Aorta (tissue), 5 donors: ENCODE data around the gene ZNF665. TPM values are rescaled to one million over a fixed set of nuclear protein-coding genes. Genes with fewer than 3 reads are reported as not detected.

Experiments
- ATAC-seq: fragments of 200-7000 bp; cut with Tn5 transposase; one replicate; pipeline ENCODE4 v1.9.1; 2022; ENCODE audit warnings: moderate library complexity; ENCODE audit not compliant: low FRiP score
- DNase-seq, 2 donors: peaks; one replicate each; pipeline ENCODE4 v3.0.0-alpha.2; 2020
- H3K27ac ChIP-seq, 2 donors: one replicate each; pipeline ENCODE4 v1.5.1; 2013; ENCODE audit warnings: low read length in 2 of 2, mild to moderate bottlenecking in 2 of 2, moderate library complexity in 2 of 2, control low read depth in 1 of 2, inconsistent platforms in 1 of 2, low read depth in 1 of 2
- H3K27me3 ChIP-seq, 2 donors: one replicate each; pipeline ENCODE4 v1.6.1; 2013; ENCODE audit warnings: control low read depth in 1 of 2, low read length in 1 of 2, mild to moderate bottlenecking in 1 of 2, moderate library complexity in 1 of 2; ENCODE audit not compliant: insufficient read depth in 2 of 2, control insufficient read depth in 1 of 2
- H3K36me3 ChIP-seq, 2 donors: one replicate each; pipeline ENCODE4 v1.6.1; 2013; ENCODE audit warnings: control low read depth in 1 of 2, low read length in 1 of 2, mild to moderate bottlenecking in 1 of 2; ENCODE audit not compliant: insufficient read depth in 2 of 2, control insufficient read depth in 1 of 2
- H3K4me1 ChIP-seq, 2 donors: one replicate each; pipeline ENCODE4 v1.6.1; 2013; ENCODE audit warnings: low read length in 2 of 2, control low read depth in 1 of 2, mild to moderate bottlenecking in 1 of 2, moderate library complexity in 1 of 2; ENCODE audit not compliant: insufficient read depth in 2 of 2, control insufficient read depth in 1 of 2
- H3K4me3 ChIP-seq, 2 donors: one replicate each; pipeline ENCODE4 v1.5.1; 2013; ENCODE audit warnings: low read length in 2 of 2, control low read depth in 1 of 2, mild to moderate bottlenecking in 1 of 2
- H3K9me3 ChIP-seq: one replicate; pipeline ENCODE4 v1.6.1; 2013; ENCODE audit warnings: mild to moderate bottlenecking, low read length; ENCODE audit not compliant: control insufficient read depth
- WGBS, 2 donors: extraction: QIAGEN DNeasy Blood & Tissue Kit; methylation state at CpG; one replicate each; pipeline ENCODE4 v1.1.7; 2013; 5-methylcytosine and 5-hydroxymethylcytosine counted together
- intact Hi-C, 2 donors: fragments of 100-400 bp; cut with DNase I; formaldehyde crosslinking; loops; one replicate each; pipeline versions ENCODE4 v1.14.2 to v1.15.0; 2022
- polyA plus RNA-seq, 2 donors: library from polyadenylated mRNA; stranded (reverse); fragments of 200-250 nt; gene quantifications; one replicate each; pipeline ENCODE4 v1.2.3, GENCODE V29; 2013
- total RNA-seq, 2 donors: library from RNA; stranded (reverse); fragmentation: NEBNext Ultra II Directional; extraction: Animal tissue kit (Norgen Biotek cat#: 25700); gene quantifications; one replicate each; pipeline ENCODE4 v1.2.1, GENCODE V29; 2021
- donor health status: healthy with polysubstance abuse.
- donor health status: Bipolar disorder and iron deficiency.
- donor health status: DM: no; HTN: no; CAD: no.
- donor health status: DM: no; HTN: no; CAD: no.
- donor health status: DM: yes; HTN: yes; CAD: no.

Gene ZNF665
- total and polyA plus RNA-seq, 4 donors, result 0.38 to 9.2 (median 4.9) TPM

DNA sequence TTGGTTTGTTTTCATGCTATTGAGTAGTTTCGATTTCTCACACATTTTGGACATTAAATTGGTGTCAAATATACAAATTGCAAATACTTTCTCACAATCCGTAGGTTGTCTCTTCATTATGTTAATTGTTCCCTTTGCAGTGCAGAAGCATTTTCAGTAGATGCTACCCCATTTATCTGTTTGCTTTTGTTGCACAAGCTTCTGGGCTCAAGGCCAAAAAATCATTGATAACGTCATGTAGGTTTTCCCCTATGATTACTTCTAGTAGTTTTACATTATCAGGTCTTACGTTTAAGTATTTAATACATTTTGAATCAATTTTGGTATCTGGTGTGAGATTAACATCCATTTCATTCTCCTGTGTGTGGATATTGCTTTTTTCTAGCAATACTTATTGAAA lies 20.3 kb downstream of the ZNF665 start:
- H3K4me1 ChIP-seq, result no peaks in the 10 kb centered on the region
- DNase-seq (no peak), ATAC-seq (no peak)
- H3K36me3 ChIP-seq, result peaks cover 0 to 4% of the 10 kb centered on the region in 2 donors
- 65 to 72% methylated on average over 4 of the region's 4 CpGs for WGBS, 2 donors
- no peak overlapping the region for H3K4me3 ChIP-seq
- H3K27me3 ChIP-seq, result no peaks in the 10 kb centered on the region
- H3K27ac ChIP-seq, result no peak overlapping the region
- no peaks in the 10 kb centered on the region for H3K9me3 ChIP-seq
- intact Hi-C loops, result no loop called here

DNA sequence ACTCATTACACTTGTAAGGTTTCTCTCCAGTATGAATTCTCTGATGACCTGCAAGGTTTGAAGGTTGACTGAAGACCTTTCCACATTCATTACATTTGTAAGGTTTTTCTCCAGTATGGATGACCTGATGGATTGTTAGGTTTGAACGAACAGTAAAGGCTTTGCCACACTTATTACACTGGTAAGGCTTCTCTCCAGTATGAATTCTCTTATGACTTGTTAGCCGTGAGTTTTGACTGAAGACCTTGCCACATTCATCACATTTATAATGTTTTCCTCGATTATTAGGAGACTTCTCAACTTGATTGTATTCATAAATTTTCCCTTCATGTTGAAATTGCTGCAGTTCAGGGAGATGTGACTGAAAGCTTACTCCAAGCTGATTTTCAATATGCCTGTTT lies 27.5 kb downstream of the ZNF665 start:
- H3K9me3 ChIP-seq, result peaks cover 5% of the 10 kb centered on the region
- no peak for ATAC-seq

GRCh38 chr19:53161123-53161522 lies 32.0 kb downstream of the ZNF665 start:
- H3K4me1 ChIP-seq, result no peaks in the 10 kb centered on the region
- no peak for DNase-seq
- H3K36me3 ChIP-seq, result peaks cover 1 to 7% of the 10 kb centered on the region in 2 donors
- H3K9me3 ChIP-seq, result peaks cover 5% of the 10 kb centered on the region
- H3K27ac ChIP-seq, result no peak overlapping the region
- H3K4me3 ChIP-seq, result no peak overlapping the region
- intact Hi-C loops, result no loop called here
- WGBS, 2 donors, result 56 to 57% methylated on average over 3 of the region's 3 CpGs
- ATAC-seq, result no peak
- no peaks in the 10 kb centered on the region for H3K27me3 ChIP-seq

More for the DNA sequence above, 27.5 kb downstream of the ZNF665 start:
- intact Hi-C loops, result no loop called here
- Histone ChIP-seq H3K27ac (no peak overlapping the region), H3K27me3 (no peaks in the 10 kb centered on the region), H3K36me3 (peaks cover 1 to 7% of the 10 kb centered on the region in 2 donors), H3K4me3 (no peak overlapping the region), H3K4me1 (no peaks in the 10 kb centered on the region)
- no peak for DNase-seq
- 93 to 94% methylated on average over 3 of the region's 3 CpGs for WGBS, 2 donors

DNA sequence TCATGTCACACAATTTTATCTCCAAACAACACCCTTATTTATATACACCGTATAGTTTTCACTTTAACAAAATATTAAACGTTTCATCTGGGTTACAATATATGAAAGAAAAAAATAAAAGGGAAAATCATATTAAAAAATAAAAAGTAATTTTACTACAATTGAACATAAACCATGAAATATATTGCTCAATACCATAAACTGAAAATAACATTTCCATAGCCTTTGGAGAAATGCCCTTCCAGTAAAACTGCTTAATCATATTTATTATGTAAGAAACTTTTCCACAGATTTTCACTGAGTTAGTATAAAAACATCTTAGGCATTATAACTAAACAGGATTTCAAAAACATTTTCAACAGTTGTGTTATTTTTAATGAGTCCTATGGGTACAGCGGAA lies 32.8 kb downstream of the ZNF665 start:
- Histone ChIP-seq H3K4me3 (no peak overlapping the region), H3K36me3 (peaks cover 0 to 4% of the 10 kb centered on the region in 2 donors), H3K9me3 (peaks cover 4% of the 10 kb centered on the region), H3K27me3 (no peaks in the 10 kb centered on the region), H3K27ac (no peak overlapping the region), H3K4me1 (no peaks in the 10 kb centered on the region)
- intact Hi-C loops, result no loop called here
- ATAC-seq (no peak), DNase-seq (no peak)
- WGBS, 2 donors, result 92 to 93% methylated on average over 3 of the region's 3 CpGs

- 0 to 1% methylated on average over 38 to 41 of the region's 41 CpGs for WGBS, 2 donors
- Histone ChIP-seq H3K27me3 (no peaks in the 10 kb centered on the region), H3K9me3 (no peaks in the 10 kb centered on the region), H3K27ac (peak overlapping the region in 1 of 2 donors; percentile 0), H3K36me3 (peaks cover 0 to 2% of the 10 kb centered on the region in 2 donors), H3K4me3 (peak overlapping the region; percentile 65 to 78), H3K4me1 (no peaks in the 10 kb centered on the region)
- intact Hi-C loops, result no loop called here
- peak; percentile 49 to 80 for DNase-seq
- ATAC-seq, result peak; percentile 65
Observed at GRCh38 chr19:53158119-53158656, 35.0 kb downstream of the ZNF665 start.

DNA sequence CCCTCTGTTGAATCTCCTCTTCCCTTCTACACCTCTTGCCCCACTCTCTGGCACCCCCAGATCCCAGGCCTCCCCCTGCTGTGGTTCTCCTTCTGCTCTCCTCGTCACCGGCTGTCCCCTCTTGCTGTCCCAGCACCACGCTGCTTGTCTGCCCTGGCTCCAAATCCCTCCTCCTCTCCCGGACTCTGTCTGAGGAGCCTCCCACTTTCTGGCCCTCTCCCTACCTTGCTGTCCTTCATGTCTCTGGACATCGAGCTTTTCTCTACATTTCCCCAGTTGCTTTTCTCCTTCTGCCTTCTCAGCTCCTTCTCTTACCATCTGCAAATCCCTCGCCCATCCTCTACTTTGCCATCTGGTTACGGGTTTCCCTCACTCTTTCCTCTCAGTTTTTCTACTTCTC lies 35.5 kb downstream of the ZNF665 start:
- Histone ChIP-seq H3K4me1 (no peaks in the 10 kb centered on the region), H3K9me3 (no peaks in the 10 kb centered on the region), H3K27me3 (no peaks in the 10 kb centered on the region), H3K4me3 (peak overlapping the region; percentile 65 to 78), H3K27ac (no peak overlapping the region), H3K36me3 (peaks cover 0 to 2% of the 10 kb centered on the region in 2 donors)
- intact Hi-C loops, result no loop called here
- no peak for ATAC-seq
- DNase-seq, result no peak
- 7 to 8% methylated on average over 7 of the region's 7 CpGs for WGBS, 2 donors

- H3K9me3 ChIP-seq, result no peaks in the 10 kb centered on the region
- ATAC-seq (no peak), DNase-seq (no peak)
- WGBS, 2 donors, result 91 to 93% methylated on average over 9 of the region's 9 CpGs
- no peak overlapping the region for H3K4me3 ChIP-seq
- intact Hi-C loops, result no loop called here
- H3K4me1 ChIP-seq, result no peaks in the 10 kb centered on the region
- H3K27me3 ChIP-seq, result no peaks in the 10 kb centered on the region
- H3K36me3 ChIP-seq, result peaks cover 0 to 2% of the 10 kb centered on the region in 2 donors
- no peak overlapping the region for H3K27ac ChIP-seq
Observed at GRCh38 chr19:53156850-53157249, 36.3 kb downstream of the ZNF665 start.

DNA sequence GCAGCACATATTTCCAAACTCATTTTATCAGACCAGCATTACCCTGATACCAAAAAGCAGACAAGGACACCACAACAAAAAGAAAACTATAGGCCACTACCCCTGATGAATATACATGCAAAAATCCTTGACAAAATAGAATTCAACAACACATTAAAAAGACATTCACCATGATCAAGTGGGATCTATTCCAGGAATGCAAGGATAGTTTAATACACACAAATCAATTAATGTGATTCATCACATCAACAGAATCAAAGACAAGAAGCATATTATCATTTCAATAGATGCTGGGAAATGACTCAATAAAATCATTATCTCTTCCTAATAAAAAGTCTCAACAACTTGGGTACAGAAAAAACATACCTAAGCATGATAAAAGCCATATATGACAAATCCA lies 45.5 kb downstream of the ZNF665 start:
- intact Hi-C loops, result no loop called here
- Histone ChIP-seq H3K27ac (no peak overlapping the region), H3K36me3 (peaks cover 11 to 15% of the 10 kb centered on the region in 2 donors), H3K27me3 (no peaks in the 10 kb centered on the region), H3K9me3 (peaks cover 27% of the 10 kb centered on the region), H3K4me3 (no peak overlapping the region), H3K4me1 (no peaks in the 10 kb centered on the region)
- no peak for DNase-seq
- ATAC-seq, result no peak

- DNase-seq, result no peak
- H3K4me3 ChIP-seq, result peak overlapping the region in 1 of 2 donors; percentile 34
- no peaks in the 10 kb centered on the region for H3K4me1 ChIP-seq
- ATAC-seq, result no peak
- H3K27ac ChIP-seq, result no peak overlapping the region
- no peaks in the 10 kb centered on the region for H3K27me3 ChIP-seq
- intact Hi-C loops, result no loop called here
- peaks cover 21% of the 10 kb centered on the region for H3K9me3 ChIP-seq
- WGBS, 2 donors, result 99% methylated on average over 4 of the region's 4 CpGs
- H3K36me3 ChIP-seq, result peaks cover 9 to 15% of the 10 kb centered on the region in 2 donors
Observed at GRCh38 chr19:53140351-53140750, 52.8 kb downstream of the ZNF665 start.
